ENCODE data around the gene YAP1. TPM values are rescaled to one million over a fixed set of nuclear protein-coding genes. Genes with fewer than 3 reads are reported as not detected.

The YAP1 gene
- total RNA-seq, 1 donor from 2014 or later = 129 TPM

GRCh38 chr11:102081313-102081712 is 28.9 kb upstream of the YAP1 start:
- H3K79me2 ChIP-seq (ENCODE audit: insufficient read depth, low read length) = no peaks in the 10 kb centered on the region
- H3K27me3 ChIP-seq (ENCODE audit: insufficient read depth, low read length) = no peaks in the 10 kb centered on the region
- DNase-seq (ENCODE audit: low read depth) (no peak), FAIRE-seq (no peak)
- Mint-ChIP-seq H3K27me3 (ENCODE audit: low read depth, unreplicated experiment) (no peaks in the 10 kb centered on the region), H3K4me1 (ENCODE audit: low read depth, unreplicated experiment) (peaks cover 3% of the 10 kb centered on the region), H3K9me3 (ENCODE audit: unreplicated experiment) (no peaks in the 10 kb centered on the region), H3K4me3 (ENCODE audit: unreplicated experiment) (no peak overlapping the region), H3K27ac (ENCODE audit: unreplicated experiment) (no peak overlapping the region), H3K36me3 (ENCODE audit: low read depth, unreplicated experiment) (no peaks in the 10 kb centered on the region)
- no peaks in the 10 kb centered on the region for H3K9me3 ChIP-seq (ENCODE audit: insufficient read depth, low read depth, low read length)
- H3K27ac ChIP-seq (ENCODE audit: low read depth, low read length) = no peak overlapping the region
- H3K4me2 ChIP-seq (ENCODE audit: low read length) = no peak overlapping the region
- H2AFZ ChIP-seq (ENCODE audit: low read depth, low read length) = no peak overlapping the region
- H3K4me1 ChIP-seq (ENCODE audit: insufficient read depth, low read length) = no peaks in the 10 kb centered on the region
- no peaks in the 10 kb centered on the region for H3K36me3 ChIP-seq (ENCODE audit: insufficient read depth, low read length)
- no peak overlapping the region for H3K4me3 ChIP-seq (ENCODE audit: insufficient read depth, low read depth, low read length)
- no peak overlapping the region for H3K9ac ChIP-seq (ENCODE audit: low read length)
- no peak for TF ChIP-seq CTCF (IDR thresholded peaks at IDR 0.05; ENCODE audit: insufficient read depth, low read depth, low read length)
- TF ChIP-seq EZH2 (IDR thresholded peaks at IDR 0.05; ENCODE audit: insufficient read depth, low read length) = no peak
- H4K20me1 ChIP-seq (ENCODE audit: insufficient read depth, low read length) = no peaks in the 10 kb centered on the region

- Histone ChIP-seq H3K9me3 (ENCODE audit: insufficient read depth, low read depth, low read length) (no peaks in the 10 kb centered on the region), H3K4me2 (ENCODE audit: low read length) (peak overlapping the region; percentile 18), H3K79me2 (ENCODE audit: insufficient read depth, low read length) (no peaks in the 10 kb centered on the region), H3K9ac (ENCODE audit: low read length) (no peak overlapping the region), H3K4me1 (ENCODE audit: insufficient read depth, low read length) (no peaks in the 10 kb centered on the region), H3K4me3 (ENCODE audit: insufficient read depth, low read depth, low read length) (no peak overlapping the region), H3K27me3 (ENCODE audit: insufficient read depth, low read length) (no peaks in the 10 kb centered on the region), H2AFZ (ENCODE audit: low read depth, low read length) (no peak overlapping the region), H3K27ac (ENCODE audit: low read depth, low read length) (no peak overlapping the region), H4K20me1 (ENCODE audit: insufficient read depth, low read length) (no peaks in the 10 kb centered on the region), H3K36me3 (ENCODE audit: insufficient read depth, low read length) (peaks cover 2% of the 10 kb centered on the region)
- Mint-ChIP-seq H3K27ac (ENCODE audit: unreplicated experiment) (no peak overlapping the region), H3K36me3 (ENCODE audit: low read depth, unreplicated experiment) (no peaks in the 10 kb centered on the region), H3K27me3 (ENCODE audit: low read depth, unreplicated experiment) (peaks cover 2% of the 10 kb centered on the region), H3K4me1 (ENCODE audit: low read depth, unreplicated experiment) (peaks cover 3% of the 10 kb centered on the region), H3K4me3 (ENCODE audit: unreplicated experiment) (no peak overlapping the region), H3K9me3 (ENCODE audit: unreplicated experiment) (no peaks in the 10 kb centered on the region)
- FAIRE-seq = no peak
- peak; percentile 16 for DNase-seq (ENCODE audit: low read depth)
- TF ChIP-seq EZH2 (IDR thresholded peaks at IDR 0.05; ENCODE audit: insufficient read depth, low read length) (no peak), CTCF (IDR thresholded peaks at IDR 0.05; ENCODE audit: insufficient read depth, low read depth, low read length) (no peak)
These were observed 24.2 kb upstream of the YAP1 start for GRCh38 chr11:102085864-102086551.

GRCh38 chr11:102097186-102097585 is 13.1 kb upstream of the YAP1 start:
- Histone ChIP-seq H3K9ac (ENCODE audit: low read length) (no peak overlapping the region), H2AFZ (ENCODE audit: low read depth, low read length) (no peak overlapping the region), H3K4me1 (ENCODE audit: insufficient read depth, low read length) (no peaks in the 10 kb centered on the region), H3K9me3 (ENCODE audit: insufficient read depth, low read depth, low read length) (no peaks in the 10 kb centered on the region), H3K4me3 (ENCODE audit: insufficient read depth, low read depth, low read length) (no peak overlapping the region), H3K27ac (ENCODE audit: low read depth, low read length) (no peak overlapping the region), H3K36me3 (ENCODE audit: insufficient read depth, low read length) (no peaks in the 10 kb centered on the region), H4K20me1 (ENCODE audit: insufficient read depth, low read length) (no peaks in the 10 kb centered on the region), H3K27me3 (ENCODE audit: insufficient read depth, low read length) (no peaks in the 10 kb centered on the region), H3K4me2 (ENCODE audit: low read length) (no peak overlapping the region), H3K79me2 (ENCODE audit: insufficient read depth, low read length) (no peaks in the 10 kb centered on the region)
- H3K36me3 Mint-ChIP-seq (ENCODE audit: low read depth, unreplicated experiment) = no peaks in the 10 kb centered on the region
- no peak for TF ChIP-seq EZH2 (IDR thresholded peaks at IDR 0.05; ENCODE audit: insufficient read depth, low read length)
- no peak for TF ChIP-seq CTCF (IDR thresholded peaks at IDR 0.05; ENCODE audit: insufficient read depth, low read depth, low read length)
- no peaks in the 10 kb centered on the region for H3K27me3 Mint-ChIP-seq (ENCODE audit: low read depth, unreplicated experiment)
- DNase-seq (ENCODE audit: low read depth) = no peak
- H3K9me3 Mint-ChIP-seq (ENCODE audit: unreplicated experiment) = no peaks in the 10 kb centered on the region
- no peak for FAIRE-seq
- H3K4me3 Mint-ChIP-seq (ENCODE audit: unreplicated experiment) = no peak overlapping the region
- no peak overlapping the region for H3K27ac Mint-ChIP-seq (ENCODE audit: unreplicated experiment)
- H3K4me1 Mint-ChIP-seq (ENCODE audit: low read depth, unreplicated experiment) = no peaks in the 10 kb centered on the region
